H1 (cell line): ENCODE measurements around the gene B4GAT1. TPM values are rescaled to one million over a fixed set of nuclear protein-coding genes. Genes with fewer than 3 reads are reported as not detected.

Source experiments
- BACH1 ChIP-seq: IDR thresholded peaks from 2 replicates; pipeline ENCODE4 v1.6.1; 2012; ENCODE audit warnings: low read length, improper control_type of control experiment
- BRCA1 ChIP-seq: IDR thresholded peaks from 2 replicates; pipeline ENCODE4 v1.6.1; 2012; ENCODE audit warnings: low read depth, low read length, improper control_type of control experiment
- CEBPB ChIP-seq: IDR thresholded peaks from 2 replicates; pipeline ENCODE4 v1.6.1; 2012; ENCODE audit warnings: low read depth, low read length
- CHD2 ChIP-seq: IDR thresholded peaks from 2 replicates; pipeline ENCODE4 v1.6.1; 2012; ENCODE audit warnings: low read length, improper control_type of control experiment
- CTCF ChIP-seq, 3 experiments: IDR thresholded peaks; 1 replicate in 2 of 3; 2 replicates in 1 of 3; pipeline versions ENCODE4 v1.5.1 to v1.6.1; 2011; ENCODE audit warnings: low read length in 3 of 3, mild to moderate bottlenecking in 3 of 3, inconsistent platforms in 2 of 3, low read depth in 1 of 3, moderate library complexity in 1 of 3; ENCODE audit not compliant: insufficient read depth in 1 of 3; ENCODE audit errors: control extremely low read depth in 1 of 3
- E2F6 ChIP-seq: IDR thresholded peaks from 2 replicates; pipeline ENCODE4 v1.6.1; 2012; ENCODE audit warnings: inconsistent platforms
- EGR1 ChIP-seq: IDR thresholded peaks from 2 replicates; pipeline ENCODE4 v1.6.1; 2011; ENCODE audit warnings: low read depth, low read length, borderline replicate concordance
- EP300 ChIP-seq, 2 experiments: IDR thresholded peaks; 1 replicate in 1 of 2; 2 replicates in 1 of 2; pipeline ENCODE4 v1.6.1; 2011 to 2012; ENCODE audit warnings: low read depth in 2 of 2, low read length in 2 of 2, mild to moderate bottlenecking in 2 of 2, borderline replicate concordance in 1 of 2, inconsistent platforms in 1 of 2, moderate library complexity in 1 of 2
- GABPA ChIP-seq: IDR thresholded peaks from 2 replicates; pipeline ENCODE4 v1.6.1; 2011; ENCODE audit warnings: mild to moderate bottlenecking, low read length, moderate library complexity, borderline replicate concordance; ENCODE audit not compliant: insufficient read depth
- GTF2F1 ChIP-seq: IDR thresholded peaks from 2 replicates; pipeline ENCODE4 v1.6.1; 2012; ENCODE audit warnings: low read depth, low read length, improper control_type of control experiment, borderline replicate concordance
- HDAC6 ChIP-seq: IDR thresholded peaks from one replicate; pipeline ENCODE4 v1.7.1; 2012; ENCODE audit warnings: low read depth, mild to moderate bottlenecking, inconsistent platforms, low read length, moderate library complexity
- KDM4A ChIP-seq: IDR thresholded peaks from one replicate; pipeline ENCODE4 v1.7.1; 2012; ENCODE audit warnings: low read depth, mild to moderate bottlenecking, moderate library complexity, low read length, inconsistent platforms; ENCODE audit not compliant: severe bottlenecking
- POLR2A ChIP-seq, 2 experiments: IDR thresholded peaks; 1 replicate in 1 of 2; 2 replicates in 1 of 2; pipeline ENCODE4 v1.6.1; 2011; ENCODE audit warnings: low read depth in 2 of 2, low read length in 2 of 2, mild to moderate bottlenecking in 2 of 2; ENCODE audit errors: control extremely low read depth in 1 of 2
- RNF2 ChIP-seq: fragments of 200-900, 300-1000 bp; sonication (generic); IDR thresholded peaks from 2 replicates; pipeline ENCODE4 v1.7.1; 2016; ENCODE audit warnings: borderline replicate concordance, low read depth, mild to moderate bottlenecking, antibody characterized with exemption, low read length; ENCODE audit not compliant: poor library complexity, severe bottlenecking; ENCODE audit errors: missing control alignments
- RXRA ChIP-seq: IDR thresholded peaks from 2 replicates; pipeline ENCODE4 v1.6.1; 2011; ENCODE audit warnings: low read depth, mild to moderate bottlenecking, low read length, moderate library complexity; ENCODE audit not compliant: insufficient read depth
- SP1 ChIP-seq: IDR thresholded peaks from 2 replicates; pipeline ENCODE4 v1.6.1; 2011; ENCODE audit warnings: low read depth, low read length
- SP4 ChIP-seq: IDR thresholded peaks from 2 replicates; pipeline ENCODE4 v1.6.1; 2012; ENCODE audit warnings: low read length, inconsistent platforms
- SUZ12 ChIP-seq: fragments of 200-600 bp; sonication (generic); IDR thresholded peaks from 2 replicates; pipeline ENCODE4 v1.6.1; 2012; ENCODE audit warnings: mild to moderate bottlenecking, inconsistent platforms, low read length, moderate library complexity, mixed read lengths
- TAF1 ChIP-seq: IDR thresholded peaks from 2 replicates; pipeline ENCODE4 v1.6.1; 2011; ENCODE audit warnings: mild to moderate bottlenecking, low read depth, low read length
- TEAD4 ChIP-seq: IDR thresholded peaks from 2 replicates; pipeline ENCODE4 v1.6.1; 2012; ENCODE audit warnings: low read depth, low read length, inconsistent platforms, mixed read lengths
- YY1 ChIP-seq: IDR thresholded peaks from 2 replicates; pipeline ENCODE4 v1.6.1; 2011; ENCODE audit warnings: low read depth, mild to moderate bottlenecking, low read length
- ZNF274 ChIP-seq: IDR thresholded peaks from 2 replicates; pipeline ENCODE4 v1.7.0; 2012; ENCODE audit warnings: low read length, borderline replicate concordance; ENCODE audit errors: extremely low read depth
- polyA plus RNA-seq, 7 experiments: library from polyadenylated mRNA; depleted of rRNA in 3 of 7; stranded (reverse) in 5 of 7; unstranded in 2 of 7; fragments of >200 nt in 5 of 7; fragments of 200-250 nt in 2 of 7; gene quantifications; 1 replicate in 5 of 7; 2 replicates in 1 of 7; 4 replicates in 1 of 7; pipeline versions ENCODE4 v1.2.1 to v1.2.3, GENCODE V29; 2011 to 2013; ENCODE audit warnings: missing spikeins in 2 of 7, mixed read lengths in 2 of 7
- total RNA-seq: library from RNA; stranded (reverse); fragmentation: NEBNext Ultra II Directional; extraction: Animal tissue kit (Norgen Biotek cat#: 25700); gene quantifications from 2 replicates; pipeline ENCODE4 v1.2.1, GENCODE V29; 2021

The B4GAT1 gene
- total and polyA plus RNA-seq, 2 of the 8 experiments (the other 6 are each of a cell fraction or from before 2014, with no cell fraction given): 22.2 to 27.8 TPM

GRCh38 chr11:66312549-66313320, 34.7 kb downstream of the B4GAT1 start (continued):
- TF ChIP-seq GABPA (no peak), YY1 (0 out of 2 replicates have a peak, but pooled peaks have one; percentile 7), CEBPB (no peak), TEAD4 (no peak), CTCF (IDR thresholded peaks at IDR 0.05; ENCODE audit: control extremely low read depth in 1 of 3, insufficient read depth in 1 of 3, low read depth in 1 of 3, low read length in 3 of 3) (no peak), POLR2A (IDR thresholded peaks at IDR 0.05; ENCODE audit: control extremely low read depth in 1 of 2, low read depth in 2 of 2, low read length in 2 of 2) (peak in 1 of 2 experiments; percentile 66; a peak in 2 of 3 replicates), RNF2 (no peak), EGR1 (no peak), SUZ12 (no peak), CHD2 (no peak), BACH1 (no peak), GTF2F1 (no peak), SP1 (peak; percentile 58; the same call in 1 of the 2 replicates), HDAC6 (no peak), EP300 (IDR thresholded peaks at IDR 0.05; ENCODE audit: borderline replicate concordance in 1 of 2, low read depth in 2 of 2, low read length in 2 of 2) (no peak), BRCA1 (no peak), SP4 (no peak), RXRA (0 out of 2 replicates have a peak, but pooled peaks have one; percentile 68), ZNF274 (no peak), E2F6 (peak; percentile 44), TAF1 (peak; percentile 55), KDM4A (no peak)
